HS-27A (cell line): Measurements from ENCODE around the gene IQGAP3.
A peak's percentile ranks its signal among the peaks of the same experiment; 100 is the strongest.

Experiments used
- DNase-seq: peaks from one replicate; pipeline ENCODE4 v3.0.0-alpha.2; 2012; ENCODE audit warnings: low read depth, missing footprints

Gene IQGAP3

DNA sequence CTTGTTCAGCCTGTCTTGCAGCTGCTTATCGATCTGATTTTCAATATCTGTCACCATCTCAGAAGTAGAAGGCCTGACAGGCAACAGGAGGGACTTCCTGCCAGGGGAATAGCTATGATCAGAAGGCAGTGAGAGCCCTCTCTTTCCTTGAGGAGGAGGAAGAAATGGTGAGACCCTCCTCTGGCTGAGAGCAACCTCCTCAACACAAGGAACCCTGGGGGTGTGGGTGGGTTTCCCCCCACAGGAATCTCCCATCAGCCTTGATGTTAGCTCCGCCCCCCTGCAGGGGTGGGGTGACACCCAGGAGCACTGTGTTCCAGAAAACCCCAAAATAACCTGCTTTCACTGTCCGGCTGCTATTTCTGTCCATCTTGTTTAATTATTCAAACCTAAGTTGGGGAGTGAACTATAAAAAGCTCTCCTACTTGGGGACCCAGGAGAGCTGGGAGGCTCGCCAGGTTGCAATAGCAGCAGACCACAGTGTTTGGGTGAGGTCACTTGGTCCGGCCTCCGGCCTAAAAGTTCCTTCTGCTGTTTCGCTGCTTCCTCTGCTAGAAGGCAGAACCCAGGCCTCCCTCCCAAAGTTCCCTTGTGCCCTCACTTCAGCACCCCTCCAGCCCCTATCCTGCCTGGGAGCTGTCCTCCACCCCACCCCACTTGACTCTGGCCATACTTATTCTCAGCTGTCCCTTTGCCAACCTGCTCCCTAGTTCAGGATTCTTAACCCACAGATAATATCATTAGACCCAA, 64.0 kb downstream of the IQGAP3 start:
- DNase-seq: no peak

DNA sequence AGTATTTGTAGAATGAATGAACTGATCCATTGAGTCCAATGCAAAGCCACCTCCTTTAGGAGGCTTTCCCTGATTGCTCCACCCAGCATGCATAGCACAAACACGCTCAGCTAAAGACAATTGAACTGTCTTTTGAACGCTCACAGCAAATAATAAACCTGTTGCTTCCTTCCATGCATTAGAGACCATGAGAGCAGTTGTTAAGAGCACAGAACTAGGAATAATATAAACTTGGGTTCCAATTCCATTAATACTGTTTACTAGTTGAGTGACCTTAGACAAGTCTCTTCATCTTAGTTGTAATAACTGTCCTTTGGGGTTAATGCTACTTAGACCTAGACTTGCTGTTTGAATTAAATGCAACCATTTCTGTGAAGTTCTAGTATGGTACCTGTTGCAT, 65.9 kb downstream of the IQGAP3 start:
- no peak for DNase-seq

DNA sequence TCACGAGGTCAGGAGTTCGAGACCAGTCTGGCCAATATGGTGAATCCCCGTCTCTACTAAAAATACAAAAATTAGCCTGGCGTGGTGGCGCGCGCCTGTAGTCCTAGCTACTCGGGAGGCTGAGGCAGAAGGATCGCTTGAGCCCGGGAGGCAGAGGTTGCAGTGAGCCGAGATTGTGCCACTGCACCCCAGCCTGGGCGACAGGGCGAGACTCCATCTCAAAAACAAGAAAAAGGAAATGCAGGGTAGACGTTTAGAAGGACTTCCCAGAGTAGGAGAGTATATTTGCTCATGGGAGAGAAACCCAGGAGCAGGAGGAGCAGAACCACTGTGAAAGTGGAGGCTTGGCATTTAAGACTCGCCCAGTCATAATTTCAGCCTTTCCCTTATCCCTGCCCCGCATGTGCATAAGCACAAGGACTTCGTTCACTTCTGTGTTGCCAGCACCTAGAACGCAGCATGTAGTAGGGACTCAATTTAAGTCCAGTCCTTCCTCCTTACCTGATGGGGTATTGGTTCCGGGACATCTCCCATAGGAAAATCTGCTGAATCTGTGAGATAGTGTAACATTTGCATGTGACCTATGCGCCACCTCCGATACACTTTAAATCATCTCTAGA, 66.6 kb downstream of the IQGAP3 start:
- no peak for DNase-seq

DNA sequence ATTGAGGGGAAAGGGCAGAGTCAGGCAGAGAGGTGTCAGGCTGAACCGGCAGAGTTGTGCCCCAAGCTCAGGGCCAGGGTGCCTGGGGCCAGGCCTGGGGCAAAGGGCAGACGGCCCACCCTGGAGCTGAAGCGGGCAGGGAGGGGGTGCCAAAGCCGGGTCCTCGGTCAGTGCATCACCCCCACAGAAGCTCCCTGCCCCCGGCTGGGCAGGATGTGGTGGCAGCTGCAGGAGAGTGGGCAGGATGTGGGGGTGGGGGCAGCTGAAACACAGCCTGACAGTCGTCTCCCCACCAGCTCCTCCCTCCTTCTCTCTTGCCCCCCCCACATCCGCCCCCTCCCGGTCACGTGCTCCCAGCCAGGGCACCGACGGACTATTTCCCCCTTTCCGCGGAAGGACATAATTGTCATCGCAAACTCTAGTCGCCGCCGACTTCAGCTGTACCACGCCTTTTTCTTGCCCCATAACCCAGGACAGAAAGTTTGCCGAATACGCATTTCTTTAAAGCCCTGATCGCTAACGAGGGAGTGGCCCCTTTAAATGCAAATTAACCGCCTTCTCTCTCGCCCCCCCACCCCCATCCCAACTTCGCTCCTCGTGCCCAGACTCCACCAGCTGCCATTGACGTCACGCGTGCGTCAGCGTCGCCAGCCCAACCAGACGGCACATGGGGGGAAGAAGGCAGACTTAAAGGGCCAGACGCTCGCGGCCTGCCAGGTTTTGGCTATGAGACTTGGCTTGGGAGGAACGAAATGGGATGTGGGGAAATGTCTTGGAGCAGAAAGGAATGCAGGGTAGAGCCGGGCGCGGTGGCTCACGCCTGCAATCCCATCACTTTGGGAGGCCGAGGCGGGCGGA, 67.3 kb downstream of the IQGAP3 start:
- DNase-seq: peak; percentile 94

DNA sequence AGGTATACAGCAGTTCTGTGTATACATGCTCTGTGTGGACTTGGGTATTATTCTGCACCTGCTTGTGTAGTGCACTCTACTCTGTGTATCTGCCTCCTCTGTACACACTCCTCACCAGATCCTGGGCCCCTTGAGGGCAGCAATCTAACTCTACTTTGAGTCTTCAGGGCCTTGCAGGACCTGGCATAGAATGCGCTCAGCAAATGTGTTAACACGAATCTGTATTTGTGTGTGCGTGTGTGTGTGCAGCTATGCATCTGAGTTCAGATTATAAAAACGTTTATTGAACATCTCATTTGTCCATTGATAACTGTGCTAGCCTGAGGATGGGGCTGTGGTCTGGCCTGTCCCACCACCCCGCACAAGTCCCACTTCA, 67.9 kb downstream of the IQGAP3 start:
- DNase-seq: no peak

DNA sequence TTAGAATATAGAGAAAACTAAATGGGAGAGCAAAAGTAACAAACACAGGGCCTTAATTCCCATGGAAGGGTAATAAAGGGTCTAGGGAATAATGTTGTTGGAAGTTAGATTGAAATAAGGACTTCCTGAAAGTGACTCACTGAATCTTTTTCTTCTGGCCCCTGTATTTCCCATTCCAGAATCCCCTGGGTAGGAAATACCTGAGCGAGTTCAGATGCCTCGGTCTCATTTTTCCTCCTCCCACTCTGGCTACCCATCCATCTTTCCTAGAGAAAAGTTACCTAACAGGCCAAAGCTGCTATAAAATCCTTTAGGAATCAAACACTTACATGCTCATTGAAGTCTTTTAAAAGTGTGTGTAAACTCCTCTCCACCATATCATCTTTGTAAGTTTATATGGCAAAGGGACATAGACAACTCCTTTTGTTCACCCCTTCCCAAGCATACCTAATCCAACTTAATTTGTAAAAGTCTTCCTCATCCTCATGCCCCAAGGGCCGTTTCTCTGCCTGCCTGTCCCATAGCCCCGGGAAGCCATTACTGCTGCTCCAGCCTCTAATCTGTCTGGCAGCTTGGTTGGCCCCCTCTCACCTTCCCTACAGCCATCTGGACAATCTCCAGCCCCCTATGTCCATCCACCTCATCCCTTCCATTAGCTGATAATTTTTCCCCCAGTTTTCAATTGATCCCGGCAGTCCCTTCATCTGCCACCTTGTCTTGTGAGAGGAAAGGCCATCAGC, 68.5 kb downstream of the IQGAP3 start:
- no peak for DNase-seq

DNA sequence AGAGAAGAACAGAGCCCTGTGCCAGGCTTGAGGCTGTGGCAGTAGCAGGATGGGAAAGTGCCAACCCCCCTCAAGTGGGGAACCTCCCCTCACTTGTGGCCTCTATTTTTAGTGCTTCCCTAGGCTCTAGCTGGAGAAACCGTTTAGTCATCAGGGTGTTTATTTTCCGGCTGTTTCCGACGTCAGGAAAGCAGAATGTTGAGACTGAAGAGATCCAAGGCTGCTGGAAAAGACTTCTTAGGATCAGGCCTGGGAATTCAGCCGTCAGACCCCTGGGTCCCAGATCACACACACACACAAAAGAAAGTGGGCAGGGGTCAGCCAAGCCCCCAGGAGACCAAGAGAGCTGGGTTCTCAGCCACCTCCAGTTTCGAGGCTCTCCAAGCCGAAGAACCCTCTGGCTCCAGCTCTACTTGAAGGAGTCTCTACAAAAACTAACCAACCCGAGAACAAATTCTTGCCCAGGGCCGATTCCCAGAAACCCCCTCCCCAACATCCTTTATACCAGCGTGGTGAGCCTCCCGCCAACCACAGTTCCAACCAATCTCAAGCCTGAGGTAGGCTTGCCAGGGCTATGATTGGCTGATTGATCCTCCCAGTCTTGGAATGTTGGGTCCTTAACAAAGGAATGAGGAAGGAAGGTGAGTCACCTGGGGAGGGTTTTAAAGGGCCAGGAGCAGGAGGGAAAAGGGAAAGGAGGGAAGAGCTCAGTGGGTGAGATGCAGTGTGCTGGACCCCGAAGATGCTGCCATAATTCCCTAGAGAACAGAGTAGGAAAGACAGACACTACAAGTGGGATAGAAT, 69.3 kb downstream of the IQGAP3 start:
- DNase-seq: peak; percentile 90

DNA sequence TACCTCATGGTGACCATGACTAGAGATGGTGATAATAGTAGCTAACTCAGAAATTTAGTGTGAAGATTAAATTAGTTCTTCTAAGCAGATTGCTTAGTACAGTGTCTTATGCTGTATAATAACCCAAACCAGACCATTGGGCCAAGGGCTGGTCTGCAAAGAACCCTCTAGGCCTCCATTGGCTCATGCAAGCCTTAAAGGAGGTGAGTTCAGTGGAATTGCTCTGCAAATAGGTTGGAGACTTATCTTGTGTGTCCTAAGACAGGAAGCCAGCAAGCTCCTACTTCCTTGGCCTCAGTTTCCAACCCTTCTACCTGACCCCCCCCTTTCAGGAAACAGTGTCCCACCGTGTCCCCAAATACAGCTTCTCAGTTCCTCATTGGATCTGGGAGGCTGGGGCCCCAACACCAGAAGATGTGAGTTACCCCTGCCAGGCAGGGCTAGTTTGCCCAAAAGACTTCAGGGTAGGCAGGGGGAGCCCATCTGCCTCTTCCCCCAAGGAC, 69.9 kb downstream of the IQGAP3 start:
- DNase-seq: no peak

DNA sequence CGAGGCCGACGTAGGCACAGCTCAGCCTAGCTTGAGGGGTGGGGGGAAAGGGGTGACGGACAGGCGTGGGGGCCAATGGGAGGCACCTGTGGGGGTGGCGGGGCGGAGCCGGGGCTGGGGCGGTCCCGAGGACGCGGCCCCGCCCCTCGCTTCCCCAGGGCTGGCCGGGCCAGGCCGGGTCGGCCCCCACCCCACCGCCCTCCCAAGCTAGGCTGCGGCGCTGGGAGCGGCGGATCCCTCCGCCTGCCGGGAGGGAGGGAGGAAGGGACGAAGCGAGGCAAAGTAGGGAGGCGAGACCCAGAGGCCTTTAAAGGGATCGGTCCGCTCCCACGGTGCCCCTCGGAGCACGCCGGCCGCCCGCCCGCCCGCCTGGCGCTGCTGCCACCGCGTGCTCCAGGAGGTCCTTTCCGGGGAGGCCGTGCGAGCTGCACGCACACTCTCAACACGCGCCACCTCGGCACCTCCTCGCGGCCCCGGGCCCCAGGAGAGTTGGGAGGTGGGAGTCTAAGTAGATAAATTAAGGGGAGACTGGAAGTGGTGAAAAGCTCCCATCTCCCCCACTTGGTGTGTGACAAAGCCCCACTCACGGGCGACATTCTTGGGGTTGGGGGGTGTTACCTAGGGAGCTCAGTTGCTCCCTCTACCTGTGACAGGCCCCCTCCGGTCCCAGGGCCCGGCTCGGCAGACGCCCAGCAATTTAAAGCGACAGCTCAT, 71.4 kb downstream of the IQGAP3 start:
- peak; percentile 77 for DNase-seq

DNA sequence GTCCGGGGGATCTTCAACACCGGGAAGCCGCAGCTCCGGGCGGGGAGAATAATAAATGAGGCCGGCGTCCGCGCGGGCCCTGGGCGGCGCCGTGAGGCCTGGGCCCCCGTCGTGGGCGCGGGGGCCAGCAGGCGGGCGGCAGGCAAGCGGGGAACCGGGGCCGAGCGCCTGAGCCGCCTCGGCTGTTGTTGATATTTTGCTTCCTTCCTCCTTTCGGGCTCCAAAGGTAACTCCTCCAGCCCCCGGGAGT, 71.9 kb downstream of the IQGAP3 start, which contains the start of gene MEF2D:
Gene MEF2D (minus strand): TSS at position 233 of the 250 bp plus-strand sequence. CDS start 17,483 bp downstream, outside the sequence.
- no peak for DNase-seq

DNA sequence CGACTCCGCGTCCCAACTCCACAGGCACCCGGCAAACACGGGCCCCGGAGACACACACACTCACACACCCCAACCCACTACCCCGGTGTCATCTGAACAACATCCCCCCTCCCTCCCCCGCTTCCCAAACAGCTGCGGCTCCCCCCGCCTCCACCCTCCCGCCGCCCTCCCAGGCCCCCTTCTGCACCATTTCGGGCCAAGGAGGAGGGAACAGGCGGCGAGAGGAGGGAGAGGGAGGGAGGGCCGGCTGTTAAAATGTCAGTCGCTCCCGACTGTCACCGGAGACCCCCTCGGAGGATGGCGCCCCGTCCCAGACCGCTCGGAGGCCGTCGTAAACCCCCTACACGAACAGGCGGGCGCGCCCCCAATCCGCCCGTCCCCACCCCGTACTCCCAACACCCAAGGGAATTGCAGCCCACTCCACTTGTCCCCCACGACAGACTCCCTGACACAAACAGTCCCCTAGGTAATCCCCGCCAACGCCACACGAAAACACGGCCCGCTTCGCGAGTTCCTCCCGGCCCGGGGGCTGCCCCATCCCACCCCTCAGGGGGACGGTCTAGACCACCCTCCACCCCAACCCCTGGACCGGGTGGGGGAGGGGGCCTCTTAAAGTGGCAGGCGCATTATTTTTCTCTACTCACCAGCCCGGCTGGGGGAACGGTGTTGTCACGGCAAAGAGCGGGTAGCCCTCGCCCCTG, 72.4 kb downstream of the IQGAP3 start:
- no peak for DNase-seq

DNA sequence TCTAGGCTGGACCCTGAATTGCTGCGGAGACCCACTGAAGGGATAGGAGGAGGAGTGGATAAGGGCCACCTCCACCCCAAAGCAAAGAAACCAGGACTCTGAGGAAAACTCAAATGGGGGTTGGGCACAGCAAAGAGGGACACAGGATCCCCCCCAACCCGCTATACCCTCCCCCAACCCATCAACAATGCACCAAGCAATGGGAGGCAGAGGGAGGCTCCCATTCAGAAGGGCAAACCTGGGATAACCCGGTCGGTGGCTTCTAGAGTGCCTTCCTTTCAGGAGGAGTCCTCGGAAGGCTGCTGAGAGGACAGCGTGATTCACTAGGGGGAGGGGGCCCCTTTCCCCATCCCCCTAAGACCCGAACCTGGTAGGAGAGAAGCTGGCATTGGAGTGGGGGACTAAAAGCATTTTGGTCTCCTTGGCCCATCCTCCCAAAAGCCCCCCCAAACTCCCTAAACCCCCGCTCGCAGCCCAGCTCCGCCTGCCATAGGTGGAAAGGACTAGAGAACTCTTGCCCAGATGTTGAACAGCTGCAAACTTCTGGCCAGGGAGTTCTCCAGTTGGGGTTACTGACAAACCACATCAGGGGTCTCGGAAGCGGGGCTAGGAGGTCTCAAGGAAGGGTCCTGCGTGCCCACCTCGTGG, 73.0 kb downstream of the IQGAP3 start:
- no peak for DNase-seq

DNA sequence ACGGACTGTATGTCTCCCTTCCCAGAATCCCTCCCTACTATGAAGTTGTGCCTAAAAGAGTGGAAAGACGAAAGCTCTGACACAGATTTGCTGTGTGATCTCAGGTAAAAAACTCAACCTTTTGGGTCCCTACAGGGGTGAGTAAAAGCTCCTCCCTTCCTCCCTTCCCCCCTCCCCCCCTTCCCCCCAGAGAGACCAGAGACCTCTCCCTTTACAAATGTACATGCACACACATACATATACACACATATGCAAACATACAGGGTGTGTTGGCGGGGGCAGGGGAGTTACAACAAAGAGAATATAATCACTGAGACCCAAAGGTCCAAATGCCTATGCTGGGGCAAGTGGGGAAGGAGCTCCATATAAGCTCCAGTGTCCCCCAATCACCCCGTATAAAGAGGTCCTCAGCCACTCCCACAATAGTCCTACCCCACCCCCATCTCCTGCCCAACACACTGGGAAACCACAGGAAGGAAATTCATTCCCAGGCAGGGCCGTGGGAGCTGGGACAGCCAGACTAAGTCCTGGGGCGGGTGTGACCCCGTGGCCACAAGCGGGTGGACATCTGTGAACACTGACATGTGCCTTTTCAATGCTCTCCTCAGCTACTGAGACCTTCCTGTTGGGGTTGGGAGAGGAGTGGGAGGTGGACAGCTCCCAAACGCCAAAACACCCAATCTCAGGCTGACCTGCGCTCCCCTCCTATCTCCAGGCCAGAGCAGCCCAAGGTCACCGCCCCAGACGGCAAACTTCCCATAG, 73.8 kb downstream of the IQGAP3 start:
- DNase-seq: no peak

DNA sequence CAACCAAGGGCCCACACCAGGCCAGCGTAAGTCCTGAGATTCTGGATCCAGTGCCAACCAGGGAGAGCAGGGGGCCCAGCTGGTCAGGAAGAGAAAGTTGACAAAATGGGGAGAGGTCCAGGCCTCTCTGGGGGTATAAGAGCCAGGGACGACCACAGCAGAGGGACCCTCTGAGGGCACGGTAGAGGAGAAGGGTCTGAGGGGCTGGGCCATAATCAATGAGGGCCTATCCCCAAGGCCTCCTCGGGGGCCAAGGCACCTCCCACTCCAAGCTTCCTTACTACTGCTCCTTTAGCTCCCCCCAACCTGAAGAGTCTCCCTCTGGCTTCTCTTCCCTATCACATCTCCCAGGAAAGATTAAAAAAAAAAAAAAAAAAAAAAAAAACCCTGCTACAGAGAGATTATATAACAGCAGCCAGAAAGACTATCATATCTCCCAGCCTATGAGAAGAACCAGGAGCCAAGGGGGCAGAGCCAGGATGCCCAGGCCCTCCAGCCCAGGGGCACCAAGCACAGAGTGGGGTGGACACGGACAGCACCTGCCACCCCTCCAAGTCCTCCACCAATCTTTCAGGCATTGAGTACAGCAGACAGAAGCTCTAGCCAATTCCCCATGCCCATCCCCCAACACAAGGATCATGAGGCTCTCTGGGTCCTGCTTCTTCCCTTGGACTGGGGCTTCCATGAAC, 74.5 kb downstream of the IQGAP3 start:
- no peak for DNase-seq

DNA sequence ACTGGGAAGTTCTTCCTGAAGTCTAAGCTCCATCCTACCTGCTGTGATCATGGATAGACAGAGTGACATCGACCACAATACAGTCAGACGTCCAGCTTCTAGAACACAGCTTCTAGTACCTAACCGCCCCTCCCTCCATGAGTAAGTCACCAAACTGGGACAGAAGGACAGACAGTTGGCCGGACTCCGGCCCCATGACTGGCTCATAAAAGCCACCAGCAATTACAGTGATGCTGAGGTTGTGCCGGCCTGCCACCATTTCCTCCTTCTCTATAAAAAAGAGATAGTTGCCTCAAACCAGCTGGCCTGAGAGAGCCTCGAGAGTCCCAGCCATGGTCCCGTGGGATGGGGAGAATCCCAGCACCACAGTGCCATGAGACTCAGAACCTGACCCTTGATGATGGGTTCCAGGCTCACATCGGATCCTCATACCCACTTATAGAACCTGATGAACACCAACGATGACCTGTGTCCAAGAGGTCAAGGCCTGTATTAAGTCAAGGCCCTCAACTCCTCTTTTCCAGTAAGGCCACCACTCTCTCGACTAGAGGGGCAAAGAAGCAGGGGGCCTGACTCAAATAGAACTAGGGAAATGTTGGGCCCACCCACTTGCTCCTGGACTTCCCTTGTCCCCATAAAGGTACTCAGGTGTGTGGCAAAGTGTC, 75.2 kb downstream of the IQGAP3 start:
- DNase-seq: no peak

DNA sequence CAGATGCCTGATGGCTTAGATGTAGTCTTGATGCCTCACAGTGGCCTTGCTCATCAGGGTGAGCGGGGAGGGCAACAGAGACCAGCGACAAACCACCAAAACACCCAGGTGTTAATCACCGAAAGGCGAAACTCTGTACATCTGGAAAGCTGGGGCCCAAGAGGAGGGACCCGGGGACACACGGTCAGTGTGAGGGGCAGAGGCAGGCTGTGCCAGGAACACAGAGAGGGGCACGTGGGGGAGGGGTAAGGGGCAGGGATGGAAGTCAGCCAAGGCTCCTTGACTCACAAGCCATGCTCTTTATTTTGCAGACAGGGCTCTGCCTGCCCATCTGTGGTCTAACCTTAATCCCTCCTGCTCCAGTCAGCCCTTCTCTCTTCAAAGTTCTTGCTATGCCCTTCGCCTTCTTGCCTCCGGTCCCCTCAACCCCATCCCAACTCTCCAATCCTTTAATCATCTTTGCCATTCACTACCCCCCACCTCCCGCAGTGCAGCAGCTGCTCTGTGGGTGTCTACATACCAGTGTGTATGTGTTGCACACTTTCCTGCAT, 76.1 kb downstream of the IQGAP3 start:
- DNase-seq: no peak

DNA sequence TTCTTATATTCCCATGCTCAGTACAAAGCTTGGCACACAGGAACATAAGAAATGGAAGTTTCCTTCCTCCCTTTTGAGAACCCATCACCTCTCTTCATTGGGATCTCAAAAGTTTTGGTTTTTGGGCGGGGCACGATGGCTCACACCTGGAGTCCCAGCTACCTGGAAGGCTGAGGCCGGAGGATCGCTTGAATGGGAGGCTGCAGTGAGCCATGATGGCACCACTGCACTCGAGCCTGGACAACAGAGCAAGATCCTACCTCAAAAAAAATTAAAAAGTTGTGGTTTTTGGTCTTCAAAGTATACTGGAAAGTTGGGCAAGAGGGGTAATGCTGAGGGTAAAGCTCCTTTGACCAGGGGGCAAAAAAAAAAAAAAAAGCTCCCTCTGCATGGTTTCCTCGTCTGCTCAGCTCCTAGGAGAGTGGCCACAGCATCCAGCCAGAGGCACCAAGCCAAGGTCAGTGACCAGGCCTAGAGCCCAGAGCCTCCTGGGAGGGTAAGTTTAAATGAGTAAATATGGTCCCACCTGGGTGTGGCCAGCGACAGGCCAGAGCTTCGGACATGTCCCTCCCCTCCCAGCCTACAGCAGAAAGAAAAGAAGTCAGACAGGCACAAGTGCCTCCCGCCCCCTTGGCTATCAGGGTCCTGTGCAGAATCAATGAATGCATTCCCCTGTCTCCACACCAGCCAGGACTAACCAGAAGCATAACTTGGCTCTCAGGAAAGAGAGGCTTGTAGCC, 76.8 kb downstream of the IQGAP3 start:
- no peak for DNase-seq
